Measurements from ENCODE around the gene UBE2L6. TPM values are rescaled to one million over a fixed set of nuclear protein-coding genes. Genes with fewer than 3 reads are reported as not detected.

The UBE2L6 gene
- total and polyA plus RNA-seq, 12 donors, result 34.4 to 108 (median 78.9) TPM

- no peaks in the 10 kb centered on the region for H3K4me1 ChIP-seq (replicated peaks in 1 of 2)
- H3K9me3 ChIP-seq (replicated peaks in 1 of 3), result no peaks in the 10 kb centered on the region
- peak within 1 kb of the TSS in 3 of 4 donors; percentile 14 to 64 (median 56) for H3K4me3 ChIP-seq
- no peaks in the 10 kb centered on the region for H3K36me3 ChIP-seq (replicated peaks in 1 of 2)
- TF ChIP-seq POLR2A (IDR thresholded peaks at IDR 0.05), result no peak
- H3K27ac ChIP-seq, result peak within 1 kb of the TSS in 4 of 5 donors; percentile 51 to 94 (median 66)
- intact Hi-C loops (cut with DNase I), result loop anchor here in 1 of 2 donors (10.0 kb wide), 1 partner anchor 47 kb away; the partner anchor contains the start of gene YPEL4
- no peaks in the 10 kb centered on the region for H3K27me3 ChIP-seq
- 38 to 63% (median 39%) methylated on average over 6 to 10 of the region's 10 CpGs for WGBS, 4 donors
- DNase-seq, result peak; percentile 32 to 76 (median 50)
Measured at GRCh38 chr11:57597461-57597915, 30.0 kb upstream of the UBE2L6 start, which contains the start of gene SERPING1. Gene SERPING1 (plus strand): TSS chr11:57597685. CDS start chr11:57598271, 586 bp downstream.

DNA sequence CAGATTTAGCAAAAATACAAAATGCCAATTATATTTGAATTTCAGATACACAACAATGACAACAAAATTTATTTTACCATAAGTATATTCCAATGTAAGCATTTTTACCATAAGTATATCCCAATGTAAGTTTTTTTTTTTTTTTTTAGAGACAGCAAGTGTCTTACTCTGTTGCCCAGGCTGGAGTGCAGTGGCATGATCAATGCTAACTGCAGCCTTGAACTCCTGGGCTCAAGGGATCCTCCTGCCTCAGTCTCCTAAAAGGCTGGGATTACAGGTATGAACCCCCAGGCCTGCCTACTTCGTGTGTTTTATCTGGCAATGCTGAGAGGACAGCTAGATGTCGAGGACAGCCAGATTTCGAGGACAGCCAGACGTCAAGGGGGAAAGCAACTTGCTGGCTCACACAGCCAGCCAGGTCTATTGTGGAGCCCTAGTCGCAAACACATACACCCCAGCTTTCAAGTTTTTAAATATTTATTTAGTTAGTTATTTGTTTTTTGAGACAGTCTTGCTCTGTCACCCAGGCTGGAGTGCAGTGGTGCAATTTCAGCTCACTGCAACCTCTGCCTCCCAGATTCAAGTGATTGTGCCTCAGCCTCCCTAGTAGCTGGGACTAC is 28.9 kb upstream of the UBE2L6 start:
- intact Hi-C loops (cut with DNase I), result loop anchor here in 1 of 2 donors (10.0 kb wide), 1 partner anchor 48 kb away; the partner anchor contains the start of gene YPEL4
- Histone ChIP-seq H3K27me3 (no peaks in the 10 kb centered on the region), H3K4me3 (no peak overlapping the region), H3K4me1 (replicated peaks in 1 of 2) (no peaks in the 10 kb centered on the region), H3K9me3 (replicated peaks in 1 of 3) (no peaks in the 10 kb centered on the region), H3K36me3 (replicated peaks in 1 of 2) (no peaks in the 10 kb centered on the region), H3K27ac (peak overlapping the region in 1 of 5 donors; percentile 10)
- no peak for DNase-seq
- TF ChIP-seq, protein P1, sequence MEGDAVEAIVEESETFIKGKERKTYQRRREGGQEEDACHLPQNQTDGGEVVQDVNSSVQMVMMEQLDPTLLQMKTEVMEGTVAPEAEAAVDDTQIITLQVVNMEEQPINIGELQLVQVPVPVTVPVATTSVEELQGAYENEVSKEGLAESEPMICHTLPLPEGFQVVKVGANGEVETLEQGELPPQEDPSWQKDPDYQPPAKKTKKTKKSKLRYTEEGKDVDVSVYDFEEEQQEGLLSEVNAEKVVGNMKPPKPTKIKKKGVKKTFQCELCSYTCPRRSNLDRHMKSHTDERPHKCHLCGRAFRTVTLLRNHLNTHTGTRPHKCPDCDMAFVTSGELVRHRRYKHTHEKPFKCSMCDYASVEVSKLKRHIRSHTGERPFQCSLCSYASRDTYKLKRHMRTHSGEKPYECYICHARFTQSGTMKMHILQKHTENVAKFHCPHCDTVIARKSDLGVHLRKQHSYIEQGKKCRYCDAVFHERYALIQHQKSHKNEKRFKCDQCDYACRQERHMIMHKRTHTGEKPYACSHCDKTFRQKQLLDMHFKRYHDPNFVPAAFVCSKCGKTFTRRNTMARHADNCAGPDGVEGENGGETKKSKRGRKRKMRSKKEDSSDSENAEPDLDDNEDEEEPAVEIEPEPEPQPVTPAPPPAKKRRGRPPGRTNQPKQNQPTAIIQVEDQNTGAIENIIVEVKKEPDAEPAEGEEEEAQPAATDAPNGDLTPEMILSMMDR (IDR thresholded peaks at IDR 0.05), result no peak
- no peak for TF ChIP-seq POLR2A (IDR thresholded peaks at IDR 0.05)
- WGBS, 4 donors, result 44 to 64% (median 56%) methylated on average over 5 of the region's 5 CpGs

DNA sequence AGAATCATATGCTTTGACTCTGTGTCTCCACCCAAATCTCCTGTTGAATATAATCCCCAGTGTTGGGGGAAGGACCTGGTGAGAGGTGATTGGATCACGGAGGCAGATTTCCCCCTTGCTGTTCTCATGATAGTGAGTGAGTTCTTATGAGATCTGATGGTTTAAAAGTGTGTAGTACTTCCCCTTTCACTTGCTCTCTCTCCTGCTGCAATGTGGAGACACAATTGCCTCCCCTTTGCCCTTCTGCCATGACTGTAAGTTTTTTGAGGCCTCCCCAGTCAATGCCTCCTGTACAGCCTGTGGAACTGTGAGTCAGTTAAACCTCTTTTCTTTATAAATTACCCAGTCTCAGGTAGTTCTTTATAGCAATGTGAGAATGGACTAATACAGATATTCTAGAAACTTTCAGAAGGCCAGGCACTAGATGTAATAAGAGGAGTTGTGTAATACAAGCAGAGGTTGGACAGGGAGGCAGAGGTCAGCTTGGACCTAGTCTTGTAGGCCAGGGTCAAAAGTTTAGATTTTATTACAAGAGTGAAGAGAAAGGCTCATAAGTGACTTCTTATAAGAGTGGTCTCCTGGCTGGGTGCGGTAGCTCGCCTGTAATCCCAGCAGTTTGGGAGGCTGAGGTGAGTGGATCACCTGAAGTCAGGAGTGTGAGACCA is 20.7 kb upstream of the UBE2L6 start:
- H3K27ac ChIP-seq, result no peak overlapping the region
- no peaks in the 10 kb centered on the region for H3K27me3 ChIP-seq
- WGBS, 4 donors, result 84 to 89% (median 86%) methylated on average over 3 of the region's 3 CpGs
- H3K4me3 ChIP-seq, result no peak overlapping the region
- no peaks in the 10 kb centered on the region for H3K36me3 ChIP-seq (replicated peaks in 1 of 2)
- intact Hi-C loops (cut with DNase I), result no loop called here
- no peaks in the 10 kb centered on the region for H3K4me1 ChIP-seq (replicated peaks in 1 of 2)
- DNase-seq, result no peak
- TF ChIP-seq, protein P1 (IDR thresholded peaks at IDR 0.05), result no peak
- TF ChIP-seq POLR2A (IDR thresholded peaks at IDR 0.05), result no peak
- no peaks in the 10 kb centered on the region for H3K9me3 ChIP-seq (replicated peaks in 1 of 3)

DNA sequence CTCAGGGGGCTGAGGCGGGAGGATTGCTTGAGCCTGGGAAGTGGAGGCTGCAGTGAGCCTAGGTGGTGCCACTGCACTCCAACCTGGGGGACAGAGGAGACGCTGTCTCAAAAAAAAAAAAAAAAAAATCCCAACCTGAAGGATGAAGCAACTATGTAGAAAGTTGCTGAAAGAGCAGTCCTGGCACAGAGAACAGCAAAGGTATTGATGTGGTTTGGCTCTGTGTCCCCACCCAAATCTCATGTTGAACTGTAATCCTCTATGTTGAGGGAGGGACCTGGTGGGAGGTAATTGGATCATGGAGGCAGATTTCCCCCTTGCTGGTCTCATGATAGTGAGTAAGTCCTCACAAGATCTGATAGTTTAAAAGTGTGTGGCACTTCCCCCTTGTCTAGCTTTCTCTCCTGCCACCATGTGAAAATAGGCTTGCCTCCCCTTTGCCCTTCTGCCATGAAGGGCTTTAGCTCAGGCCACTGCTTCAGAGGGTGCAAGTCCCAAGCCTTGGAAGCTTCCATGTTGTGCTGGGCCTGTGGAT is 19.3 kb upstream of the UBE2L6 start:
- intact Hi-C loops (cut with DNase I), result no loop called here

More for the DNA sequence above, 19.3 kb upstream of the UBE2L6 start:
- TF ChIP-seq, protein P1 (IDR thresholded peaks at IDR 0.05), result no peak
- TF ChIP-seq POLR2A (IDR thresholded peaks at IDR 0.05), result no peak
- 36 to 100% (median 45%) methylated on average over 1 to 2 of the region's 2 CpGs for WGBS, 4 donors
- peaks cover 6% of the 10 kb centered on the region for H3K27me3 ChIP-seq
- H3K4me3 ChIP-seq, result no peak overlapping the region
- H3K27ac ChIP-seq, result no peak overlapping the region
- no peaks in the 10 kb centered on the region for H3K4me1 ChIP-seq (replicated peaks in 1 of 2)
- no peak for DNase-seq
- no peaks in the 10 kb centered on the region for H3K36me3 ChIP-seq (replicated peaks in 1 of 2)
- no peaks in the 10 kb centered on the region for H3K9me3 ChIP-seq (replicated peaks in 1 of 3)
